MG63 (cell line): ENCODE measurements around the gene FBN1. TPM values are rescaled to one million over a fixed set of nuclear protein-coding genes. Genes with fewer than 3 reads are reported as not detected.

Experiments
- DNase-seq: peaks from one replicate; pipeline ENCODE4 v3.0.0-alpha.2; 2020
- H3K27me3 ChIP-seq: fragments of 250-450 bp; sonication (Bioruptor Pico); 2 replicates; pipeline ENCODE4 v1.5.1; 2020; ENCODE audit warnings: mild to moderate bottlenecking, moderate library complexity
- H3K36me3 ChIP-seq: fragments of 250-450 bp; sonication (Bioruptor Pico); 2 replicates; pipeline ENCODE4 v1.5.1; 2020; ENCODE audit warnings: mild to moderate bottlenecking, moderate library complexity
- H3K4me3 ChIP-seq: fragments of 250-450 bp; sonication (Bioruptor Pico); 2 replicates; pipeline ENCODE4 v1.5.1; 2020; ENCODE audit warnings: mild to moderate bottlenecking, moderate library complexity
- H3K9me3 ChIP-seq: fragments of 250-450 bp; sonication (Bioruptor Pico); 2 replicates; pipeline ENCODE4 v1.5.1; 2020; ENCODE audit warnings: mild to moderate bottlenecking, moderate library complexity
- total RNA-seq: library from RNA; depleted of rRNA; stranded (reverse); fragments of >200 nt; shearing (Covaris generic); gene quantifications from 2 replicates; pipeline ENCODE4 v1.2.3, GENCODE V29; 2014; ENCODE audit warnings: low replicate concordance

FBN1 gene
- total RNA-seq, 1 experiment from 2014 or later = 179 TPM

DNA sequence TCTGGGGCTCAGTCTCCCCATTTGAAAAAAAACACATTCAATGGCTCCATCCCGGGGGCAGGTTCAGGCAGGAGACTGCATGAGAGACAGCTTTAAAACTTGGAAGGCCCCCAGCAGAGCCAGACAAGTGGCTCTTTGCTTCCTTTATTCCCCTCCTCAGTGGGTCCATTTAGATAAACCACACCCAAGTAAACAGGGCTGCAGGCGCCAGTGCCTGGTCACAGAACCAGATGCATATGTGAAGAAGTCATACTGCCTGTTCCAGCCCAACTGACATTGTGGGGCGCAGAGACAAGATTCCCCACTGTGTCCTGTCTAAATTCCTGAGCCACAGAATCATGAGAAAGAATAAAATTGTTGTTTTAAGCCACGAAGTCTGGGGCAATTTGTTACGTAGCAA lies 9.0 kb downstream of the FBN1 start:
- peak; percentile 22 for DNase-seq
- H3K27me3 ChIP-seq = no peaks in the 10 kb centered on the region
- no peak overlapping the region for H3K4me3 ChIP-seq
- H3K36me3 ChIP-seq = peaks cover 98% of the 10 kb centered on the region
- H3K9me3 ChIP-seq = no peaks in the 10 kb centered on the region

DNA sequence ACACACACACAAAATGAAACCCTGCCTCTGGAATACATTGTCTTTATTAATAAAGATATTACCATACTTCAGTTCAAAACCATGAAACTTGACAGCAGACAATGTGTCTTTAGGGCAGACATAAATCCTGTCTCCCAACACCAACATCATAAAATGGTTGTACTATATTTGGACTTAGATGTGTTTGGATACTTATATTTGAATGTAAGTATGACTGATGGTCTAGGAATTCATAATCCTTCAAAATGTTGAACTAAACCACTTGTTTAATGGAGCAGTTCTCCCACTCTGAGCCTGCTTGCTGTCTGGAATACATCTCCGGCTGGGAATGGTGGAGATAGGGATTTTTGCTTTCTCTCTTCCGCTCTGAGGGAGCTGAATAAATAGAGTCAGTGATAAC lies 10.6 kb downstream of the FBN1 start:
- H3K4me3 ChIP-seq = no peak overlapping the region
- H3K9me3 ChIP-seq = no peaks in the 10 kb centered on the region
- no peak for DNase-seq
- H3K36me3 ChIP-seq = peaks cover 94% of the 10 kb centered on the region
- H3K27me3 ChIP-seq = no peaks in the 10 kb centered on the region

DNA sequence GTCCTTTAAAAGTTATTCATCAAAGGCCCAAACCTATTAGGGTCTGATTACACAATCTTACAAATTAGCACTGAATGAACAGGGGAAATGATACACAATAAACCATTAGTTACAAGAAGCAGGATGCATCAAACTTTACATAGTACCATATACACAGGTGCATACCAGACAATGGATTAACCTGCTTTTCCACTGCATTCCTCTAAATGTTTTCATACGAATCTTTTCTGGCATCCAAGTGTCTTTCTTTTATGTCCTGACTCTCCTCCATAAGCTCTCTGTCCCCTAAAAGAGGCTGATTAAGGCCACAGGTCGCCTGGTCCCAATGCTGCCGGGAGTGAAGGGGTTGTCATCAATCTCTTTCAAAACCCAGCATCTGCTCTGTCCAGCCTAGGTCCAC lies 11.4 kb downstream of the FBN1 start:
- Histone ChIP-seq H3K4me3 (no peak overlapping the region), H3K9me3 (no peaks in the 10 kb centered on the region), H3K27me3 (no peaks in the 10 kb centered on the region), H3K36me3 (peaks cover 92% of the 10 kb centered on the region)
- no peak for DNase-seq

DNA sequence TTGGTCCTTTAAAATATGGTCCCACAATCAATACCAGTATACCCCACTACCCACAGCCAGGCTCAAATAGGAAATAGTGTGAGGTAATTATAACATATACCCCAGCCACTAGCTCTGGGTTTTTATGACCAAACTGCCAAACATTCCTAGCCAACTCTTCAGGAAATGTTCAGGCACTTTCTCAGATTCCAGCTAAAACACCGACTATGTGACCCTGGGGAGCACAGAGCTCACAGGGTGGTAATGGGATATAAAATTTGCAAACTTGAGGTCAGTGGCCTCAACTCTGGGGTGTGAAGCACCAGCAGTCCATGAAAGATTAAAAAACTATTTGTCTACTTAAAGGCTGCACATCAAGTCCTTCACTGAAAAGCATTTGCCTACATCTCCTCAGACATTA lies 12.9 kb downstream of the FBN1 start:
- peaks cover 85% of the 10 kb centered on the region for H3K36me3 ChIP-seq
- no peak overlapping the region for H3K4me3 ChIP-seq
- no peaks in the 10 kb centered on the region for H3K27me3 ChIP-seq
- no peak for DNase-seq
- no peaks in the 10 kb centered on the region for H3K9me3 ChIP-seq

DNA sequence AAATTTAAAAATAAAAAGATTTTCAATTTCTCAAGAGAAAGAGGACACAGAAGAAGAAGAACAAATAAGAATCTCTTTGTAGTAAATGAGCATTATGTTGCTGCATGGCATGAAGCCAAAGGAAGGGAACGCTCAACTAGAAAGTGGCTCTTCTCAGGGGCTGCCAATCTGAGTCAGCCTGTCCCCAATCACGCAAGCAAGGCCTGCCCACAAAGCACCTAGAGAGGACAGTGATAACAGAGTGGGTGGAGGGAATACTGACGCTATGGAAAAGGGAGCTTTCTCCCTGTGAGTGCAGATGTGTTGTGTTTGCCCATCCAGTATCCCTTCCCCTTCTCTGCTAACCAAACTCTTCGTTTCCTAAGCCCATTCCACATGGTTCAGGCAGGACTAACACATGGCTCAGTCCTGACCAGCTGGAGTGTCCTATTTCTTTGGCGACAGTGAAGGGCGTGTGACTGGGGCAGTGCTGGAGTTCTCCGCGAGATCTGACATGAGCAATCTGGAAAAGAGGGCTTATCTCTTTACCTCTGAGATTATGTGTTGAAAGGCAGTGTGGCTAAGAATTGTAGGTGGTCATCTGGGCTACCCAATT lies 14.2 kb downstream of the FBN1 start:
- Histone ChIP-seq H3K27me3 (no peaks in the 10 kb centered on the region), H3K4me3 (no peak overlapping the region), H3K36me3 (peaks cover 75% of the 10 kb centered on the region), H3K9me3 (no peaks in the 10 kb centered on the region)
- peak; percentile 44 for DNase-seq

DNA sequence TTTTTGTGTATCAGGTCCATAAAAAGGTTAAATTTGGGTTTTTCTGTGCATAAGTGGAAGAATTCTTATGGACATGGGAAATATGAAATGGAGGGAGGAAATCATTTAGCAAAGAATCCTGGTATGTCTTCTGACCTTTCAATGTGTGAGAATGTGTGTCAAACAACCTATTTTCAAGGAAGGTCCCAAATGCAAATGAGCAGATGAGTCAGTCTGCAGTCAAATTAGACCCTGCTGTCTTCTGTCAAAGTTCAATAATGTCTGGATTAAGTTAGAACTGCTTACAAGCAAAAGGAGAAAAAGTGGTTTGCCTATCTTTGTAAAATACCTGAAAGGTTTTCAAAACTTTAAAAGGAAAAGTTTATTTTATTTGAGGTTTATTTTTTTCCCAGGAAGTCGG lies 15.3 kb downstream of the FBN1 start:
- Histone ChIP-seq H3K9me3 (no peaks in the 10 kb centered on the region), H3K4me3 (no peak overlapping the region), H3K27me3 (no peaks in the 10 kb centered on the region), H3K36me3 (peaks cover 72% of the 10 kb centered on the region)
- DNase-seq = no peak

DNA sequence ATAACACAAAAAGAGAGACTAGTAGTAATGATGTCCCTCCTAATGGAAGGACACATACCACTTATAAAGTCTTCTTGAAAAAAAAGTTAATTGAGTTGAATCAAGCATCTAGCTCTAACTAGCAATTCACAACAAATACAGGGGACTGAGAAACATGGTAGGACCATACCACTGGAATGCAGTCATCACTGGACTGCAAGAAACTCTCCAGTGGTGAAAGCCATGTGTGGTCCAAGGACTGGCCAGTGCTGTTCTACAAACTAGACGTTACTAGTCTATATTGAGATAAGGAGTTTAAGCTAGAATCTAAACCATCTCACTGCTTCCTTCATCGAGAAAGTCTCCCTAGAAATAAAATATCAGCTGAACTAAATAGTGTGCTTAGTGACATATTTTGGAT lies 16.7 kb downstream of the FBN1 start:
- Histone ChIP-seq H3K27me3 (no peaks in the 10 kb centered on the region), H3K9me3 (no peaks in the 10 kb centered on the region), H3K4me3 (no peak overlapping the region), H3K36me3 (peaks cover 71% of the 10 kb centered on the region)
- no peak for DNase-seq

DNA sequence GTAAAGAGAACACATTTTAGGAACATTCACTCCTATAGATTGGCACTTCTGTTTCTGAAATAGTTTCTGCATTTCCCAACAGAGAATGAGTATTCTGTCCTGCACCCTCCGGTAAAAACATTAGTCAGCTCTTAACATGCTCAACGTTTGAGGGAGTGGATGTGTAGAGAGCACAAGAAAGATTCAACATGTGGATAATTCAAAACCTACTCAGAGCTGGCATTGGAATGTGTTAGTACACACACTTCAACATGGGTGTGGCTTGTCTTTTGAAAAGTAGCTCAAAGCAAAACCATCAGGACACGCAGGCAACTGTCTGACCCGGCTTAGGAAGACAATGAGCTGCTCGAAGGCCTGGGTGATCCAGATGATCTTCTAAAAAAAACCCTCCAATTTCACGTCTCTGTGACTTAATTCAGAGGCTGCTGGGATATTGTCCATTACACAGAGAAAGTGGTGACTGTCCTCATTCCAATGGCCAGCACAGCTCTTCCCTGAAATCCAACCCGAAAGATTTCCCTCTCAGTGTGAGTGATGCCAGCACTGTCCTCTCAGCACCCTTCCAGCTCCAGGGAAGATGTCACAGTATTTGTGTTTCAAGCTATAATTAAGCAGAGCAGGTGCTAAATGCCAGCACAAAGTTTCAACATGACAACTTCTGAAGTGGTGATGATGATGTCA lies 18.1 kb downstream of the FBN1 start:
- H3K36me3 ChIP-seq = peaks cover 67% of the 10 kb centered on the region
- no peaks in the 10 kb centered on the region for H3K9me3 ChIP-seq
- peak; percentile 57 for DNase-seq
- H3K4me3 ChIP-seq = peak overlapping the region; percentile 4; the same call in 1 of the 2 replicates
- no peaks in the 10 kb centered on the region for H3K27me3 ChIP-seq

DNA sequence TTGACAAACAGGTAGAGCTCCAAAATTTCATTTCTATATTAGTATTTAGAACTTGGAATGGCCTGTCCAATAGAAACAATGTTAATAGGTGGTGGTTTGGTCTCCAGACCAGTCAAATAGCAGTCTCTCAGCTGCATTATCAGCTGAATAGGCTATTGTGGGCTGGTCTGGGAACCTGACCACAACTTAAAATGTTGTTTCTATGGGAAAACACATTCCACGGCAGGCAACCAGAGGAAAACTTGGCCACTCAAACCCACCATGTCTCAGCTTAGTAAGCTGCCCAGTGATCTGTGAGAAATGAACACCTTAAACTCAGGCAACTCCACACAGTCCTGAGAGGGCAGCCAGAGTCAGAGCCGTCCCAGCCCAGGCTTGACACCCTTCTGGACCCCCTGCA lies 20.4 kb downstream of the FBN1 start:
- no peak for DNase-seq
- Histone ChIP-seq H3K36me3 (peaks cover 59% of the 10 kb centered on the region), H3K4me3 (no peak overlapping the region), H3K27me3 (no peaks in the 10 kb centered on the region), H3K9me3 (no peaks in the 10 kb centered on the region)

DNA sequence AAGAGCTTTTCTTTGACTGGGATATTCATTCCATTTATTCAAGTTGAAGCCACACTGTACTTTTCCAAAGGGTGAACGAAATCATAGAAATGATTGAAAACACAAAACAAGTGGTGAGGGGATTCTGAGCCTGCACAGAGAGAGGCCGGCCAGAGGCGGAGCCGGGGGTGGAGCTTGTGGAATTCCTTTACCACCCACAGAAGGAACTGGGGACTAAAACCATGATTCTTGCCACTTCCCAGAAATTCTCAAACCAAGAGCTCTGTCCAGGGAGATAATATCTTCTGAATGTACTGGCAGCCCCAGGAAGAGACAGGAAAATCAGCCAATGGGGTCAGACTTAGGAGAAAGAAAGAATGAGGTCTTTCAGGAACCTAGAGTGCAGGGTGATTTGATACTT lies 20.8 kb downstream of the FBN1 start:
- Histone ChIP-seq H3K9me3 (no peaks in the 10 kb centered on the region), H3K27me3 (no peaks in the 10 kb centered on the region), H3K36me3 (peaks cover 59% of the 10 kb centered on the region), H3K4me3 (no peak overlapping the region)
- DNase-seq = no peak

DNA sequence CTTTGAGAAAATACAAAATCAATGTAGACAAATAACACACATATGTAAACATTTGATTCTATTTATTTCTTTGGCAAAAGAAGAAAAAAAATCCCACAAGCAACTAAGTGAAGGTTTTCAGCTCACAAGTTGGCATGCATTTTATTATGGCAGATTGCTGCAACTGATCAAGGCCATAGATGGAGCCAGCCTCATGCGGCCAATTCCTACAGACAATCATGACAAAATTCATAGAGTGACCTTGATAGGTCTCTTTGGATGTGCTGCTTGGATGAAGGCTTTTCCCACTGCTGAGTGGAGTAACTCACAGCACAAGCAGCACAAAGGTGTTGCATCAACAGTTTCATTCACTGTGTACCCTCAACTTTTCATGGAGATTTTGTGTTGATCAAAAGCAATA lies 22.1 kb downstream of the FBN1 start:
- H3K4me3 ChIP-seq = no peak overlapping the region
- peaks cover 62% of the 10 kb centered on the region for H3K36me3 ChIP-seq
- H3K27me3 ChIP-seq = no peaks in the 10 kb centered on the region
- no peak for DNase-seq
- no peaks in the 10 kb centered on the region for H3K9me3 ChIP-seq

DNA sequence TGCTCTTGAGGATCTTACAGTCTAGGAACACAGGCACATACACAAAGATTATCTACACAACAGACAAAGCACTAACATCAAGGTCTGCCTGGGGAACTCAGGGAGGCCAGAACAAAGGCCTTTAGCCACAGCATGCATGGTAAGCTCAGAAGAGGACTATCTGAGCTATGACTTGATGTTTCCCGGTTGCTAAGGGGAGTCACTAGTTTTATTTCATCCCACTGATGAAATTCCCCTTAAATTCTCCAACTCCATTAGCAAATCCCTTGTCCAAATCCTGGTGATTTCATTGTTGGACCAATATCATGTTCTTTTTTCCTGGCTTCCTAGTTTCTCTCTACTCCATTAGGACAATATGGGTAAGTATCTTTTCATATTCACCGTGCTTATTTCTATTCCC lies 23.3 kb downstream of the FBN1 start:
- Histone ChIP-seq H3K36me3 (peaks cover 57% of the 10 kb centered on the region), H3K27me3 (no peaks in the 10 kb centered on the region), H3K4me3 (no peak overlapping the region), H3K9me3 (no peaks in the 10 kb centered on the region)
- DNase-seq = no peak

DNA sequence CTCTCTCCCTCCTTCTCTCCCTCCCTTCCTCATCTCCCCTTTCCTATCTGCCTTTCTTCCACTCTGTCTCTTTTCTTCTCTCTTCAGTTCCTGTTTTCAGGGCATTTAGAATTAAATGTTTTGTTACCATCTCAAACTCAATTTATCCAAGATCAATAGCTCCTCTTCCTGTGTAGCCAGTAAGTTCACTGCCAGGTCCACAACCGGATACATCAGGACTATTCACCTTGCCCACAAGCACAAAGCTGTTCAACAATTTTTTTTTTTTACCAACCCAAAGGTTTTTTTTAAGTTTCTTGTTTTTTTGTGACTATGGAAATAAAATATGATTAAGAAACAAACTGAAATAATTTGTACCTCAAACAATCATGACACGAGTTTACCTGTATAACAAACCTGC lies 26.1 kb downstream of the FBN1 start:
- H3K36me3 ChIP-seq = peaks cover 54% of the 10 kb centered on the region
- H3K27me3 ChIP-seq = no peaks in the 10 kb centered on the region
- no peak overlapping the region for H3K4me3 ChIP-seq
- no peak for DNase-seq
- H3K9me3 ChIP-seq = no peaks in the 10 kb centered on the region

DNA sequence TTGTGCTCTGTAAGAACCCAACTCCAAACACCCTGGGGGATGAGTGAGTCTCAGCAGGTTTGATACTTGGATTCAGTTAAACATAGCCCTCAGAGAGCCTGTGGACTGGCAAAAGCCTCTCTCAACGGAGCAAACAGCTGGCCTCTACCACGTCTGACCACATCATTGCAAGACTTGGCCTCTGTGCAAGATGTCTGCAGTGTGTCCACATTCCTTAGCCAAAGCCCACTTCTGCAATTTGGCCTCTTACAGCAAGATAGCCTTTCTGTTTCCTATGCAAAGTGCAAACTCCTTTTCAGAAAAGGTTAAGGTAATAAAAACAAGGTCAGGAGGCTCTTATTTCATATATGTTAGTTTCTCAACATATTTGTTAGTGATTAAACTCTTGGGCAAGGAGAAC lies 27.9 kb downstream of the FBN1 start:
- DNase-seq = peak; percentile 76
- Histone ChIP-seq H3K36me3 (peaks cover 56% of the 10 kb centered on the region), H3K27me3 (no peaks in the 10 kb centered on the region), H3K9me3 (no peaks in the 10 kb centered on the region), H3K4me3 (no peak overlapping the region)

DNA sequence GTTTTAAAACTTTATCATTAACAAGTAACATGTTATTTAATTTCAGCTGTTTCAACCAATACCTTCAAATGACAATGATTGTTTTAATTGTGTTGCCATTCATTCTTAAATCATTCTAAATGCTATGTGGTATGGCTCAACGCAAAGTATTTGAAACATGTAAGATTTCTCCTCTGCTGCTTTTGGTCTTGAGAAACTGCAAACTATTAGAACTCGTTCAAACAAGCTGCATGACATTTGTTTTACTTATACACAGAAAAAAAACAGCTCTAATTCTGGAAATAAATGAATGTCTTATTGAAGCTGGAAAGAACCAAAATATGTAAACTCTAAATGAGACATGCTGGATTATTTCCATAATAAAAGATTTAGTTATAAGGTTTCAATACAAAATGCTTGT lies 29.3 kb downstream of the FBN1 start:
- DNase-seq = no peak
- H3K4me3 ChIP-seq = no peak overlapping the region
- H3K9me3 ChIP-seq = no peaks in the 10 kb centered on the region
- no peaks in the 10 kb centered on the region for H3K27me3 ChIP-seq
- peaks cover 65% of the 10 kb centered on the region for H3K36me3 ChIP-seq

DNA sequence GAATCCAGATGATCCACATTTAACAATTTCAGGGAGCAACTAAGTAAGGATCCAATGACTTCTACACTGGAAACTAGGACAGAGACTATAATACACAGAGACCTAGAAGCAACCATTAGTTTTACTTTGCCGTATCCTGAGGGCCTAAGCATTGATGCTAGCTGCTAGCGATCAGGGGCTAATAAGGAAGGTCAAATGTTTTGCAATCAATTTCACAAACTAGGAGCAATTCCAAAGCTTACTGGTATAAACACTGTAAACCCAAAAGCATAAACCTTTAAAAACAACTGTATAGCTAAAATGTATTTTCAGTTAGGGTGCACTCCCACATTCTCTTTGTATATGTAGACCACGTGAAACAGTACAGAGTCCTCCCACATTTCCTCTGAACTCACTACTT lies 31.5 kb downstream of the FBN1 start:
- Histone ChIP-seq H3K4me3 (no peak overlapping the region), H3K27me3 (no peaks in the 10 kb centered on the region), H3K36me3 (peaks cover 71% of the 10 kb centered on the region), H3K9me3 (no peaks in the 10 kb centered on the region)
- DNase-seq = no peak

DNA sequence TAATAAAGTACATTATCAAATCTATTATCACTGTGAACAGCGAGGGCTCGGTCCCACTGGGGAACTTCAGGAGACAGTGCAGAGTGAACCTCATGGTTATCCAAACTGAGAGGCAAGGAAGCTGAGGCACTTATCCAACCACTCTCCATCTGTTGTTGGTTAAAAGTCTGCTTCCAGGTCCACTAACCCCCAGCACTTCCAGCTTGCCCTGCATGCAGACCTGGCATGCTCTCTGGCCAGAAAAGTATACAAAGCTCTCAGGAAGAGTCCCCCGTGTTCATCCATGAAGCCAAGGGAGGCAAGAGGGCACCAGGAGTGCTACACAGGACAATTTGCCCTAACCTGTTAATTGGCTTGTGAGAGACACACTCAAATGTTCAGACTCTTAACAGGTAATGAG lies 36.0 kb downstream of the FBN1 start:
- Histone ChIP-seq H3K27me3 (no peaks in the 10 kb centered on the region), H3K9me3 (no peaks in the 10 kb centered on the region), H3K36me3 (peaks cover 95% of the 10 kb centered on the region), H3K4me3 (no peak overlapping the region)
- DNase-seq = no peak

DNA sequence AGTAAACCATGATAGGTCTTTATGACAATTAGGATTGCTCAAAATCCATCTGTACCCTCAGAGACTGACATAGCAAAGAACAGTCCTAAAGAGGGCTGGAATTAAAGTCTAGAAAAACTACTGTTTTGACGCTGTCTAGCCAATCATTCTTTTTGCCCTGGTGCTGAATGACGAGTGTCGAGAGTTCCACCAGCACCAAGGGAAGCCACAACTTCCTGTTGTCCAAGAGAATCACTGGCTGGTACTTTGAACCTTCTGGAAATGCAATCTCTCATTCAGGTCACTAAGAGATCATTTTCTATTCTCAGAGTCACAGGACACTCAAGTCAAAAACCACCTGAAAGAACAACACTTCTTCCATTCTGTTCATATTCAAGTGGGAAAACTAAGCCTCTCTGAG lies 37.7 kb downstream of the FBN1 start:
- no peaks in the 10 kb centered on the region for H3K9me3 ChIP-seq
- H3K27me3 ChIP-seq = no peaks in the 10 kb centered on the region
- no peak for DNase-seq
- H3K36me3 ChIP-seq = peaks cover 95% of the 10 kb centered on the region
- no peak overlapping the region for H3K4me3 ChIP-seq
